HEK293 (cell line): Measurements from ENCODE around the gene NT5DC2.

Source experiments
- CTCF ChIA-PET: fragments of 350-600 bp; formaldehyde crosslinking; extraction: SDS; loops from one replicate; lab custom pipeline; 2021; ENCODE audit warnings: antibody characterized with exemption; lab: Yijun Ruan, JAX
- POLR2A ChIA-PET: fragments of 300-600 bp; formaldehyde crosslinking; extraction: SDS; loops from one replicate; lab custom pipeline; 2020; ENCODE audit warnings: antibody characterized with exemption, inconsistent platforms; lab: Yijun Ruan, JAX
- H3K27ac ChIP-seq: fragments of 200-500 bp; sonication (Bioruptor generic); 2 replicates; pipeline ENCODE4 v1.5.1; 2014; ENCODE audit warnings: low read depth, low read length, control low read depth, inconsistent platforms; ENCODE audit errors: extremely low read depth
- H3K36me3 ChIP-seq, 2 experiments: fragments of 200-500 bp in 1 of 2; sonication (Bioruptor generic) in 1 of 2; 1 replicate in 1 of 2; 2 replicates in 1 of 2; pipeline ENCODE4 v1.5.1; 2014 to 2017; ENCODE audit warnings: inconsistent platforms in 2 of 2, low read length in 2 of 2; ENCODE audit not compliant: control insufficient read depth in 2 of 2, insufficient read depth in 1 of 2
- H3K4me1 ChIP-seq: fragments of 200-500 bp; sonication (Bioruptor generic); 2 replicates; pipeline ENCODE4 v1.5.1; 2014; ENCODE audit warnings: mild to moderate bottlenecking, low read length, inconsistent platforms; ENCODE audit not compliant: control insufficient read depth, insufficient read depth
- H3K4me3 ChIP-seq: 2 replicates; pipeline ENCODE4 v1.5.1; 2011; ENCODE audit warnings: low read depth, mild to moderate bottlenecking, control low read depth, low read length, moderate library complexity
- H3K9me3 ChIP-seq: fragments of 200-500 bp; sonication (Bioruptor generic); 2 replicates; pipeline ENCODE4 v1.5.1; 2014; ENCODE audit warnings: low read depth, low read length, inconsistent platforms; ENCODE audit not compliant: control insufficient read depth, insufficient read depth
- GLIS2 ChIP-seq: fragments of 450-650 bp; formaldehyde crosslinking; IDR thresholded peaks from 2 replicates; pipeline ENCODE4 v1.5.1; 2016; ENCODE audit warnings: missing biosample characterization, missing genetic modification characterization
- SCRT2 ChIP-seq: fragments of 450-650 bp; formaldehyde crosslinking; IDR thresholded peaks from 2 replicates; pipeline ENCODE4 v1.5.1; 2016; ENCODE audit warnings: missing biosample characterization, missing genetic modification characterization
- SP7 ChIP-seq: fragments of 450-650 bp; formaldehyde crosslinking; IDR thresholded peaks from 2 replicates; pipeline ENCODE4 v1.5.1; 2016; ENCODE audit warnings: missing biosample characterization, missing genetic modification characterization
- YY2 ChIP-seq: fragments of 450-650 bp; formaldehyde crosslinking; IDR thresholded peaks from 2 replicates; pipeline ENCODE4 v1.5.1; 2016; ENCODE audit warnings: missing biosample characterization, missing genetic modification characterization
- ZNF23 ChIP-seq: fragments of 450-650 bp; formaldehyde crosslinking; IDR thresholded peaks from 2 replicates; pipeline ENCODE4 v1.5.1; 2016; ENCODE audit warnings: missing biosample characterization, missing genetic modification characterization, borderline replicate concordance
- ZNF530 ChIP-seq: fragments of 450-650 bp; formaldehyde crosslinking; IDR thresholded peaks from 2 replicates; pipeline ENCODE4 v1.5.1; 2016; ENCODE audit warnings: low read depth, missing biosample characterization, missing genetic modification characterization
- ZNF555 ChIP-seq: fragments of 450-650 bp; formaldehyde crosslinking; conservative IDR thresholded peaks from 2 replicates; pipeline ENCODE4 v1.5.1; 2017; ENCODE audit warnings: missing biosample characterization, mild to moderate bottlenecking, missing genetic modification characterization, inconsistent platforms
- ZNF626 ChIP-seq: fragments of 450-650 bp; sonication (Bioruptor Pico); formaldehyde crosslinking; IDR thresholded peaks from 2 replicates; pipeline ENCODE4 v1.5.1; 2018; ENCODE audit warnings: missing biosample characterization, missing genetic modification characterization, inconsistent platforms
- ZNF747 ChIP-seq: fragments of 450-650 bp; formaldehyde crosslinking; IDR thresholded peaks from 2 replicates; pipeline ENCODE4 v1.5.1; 2016; ENCODE audit warnings: missing biosample characterization, missing genetic modification characterization
- ZSCAN23 ChIP-seq: fragments of 450-650 bp; formaldehyde crosslinking; IDR thresholded peaks from 2 replicates; pipeline ENCODE4 v1.5.1; 2016; ENCODE audit warnings: missing biosample characterization, missing genetic modification characterization
- TF ChIP-seq, protein P1 (sequence below): fragments of 450-650 bp; IDR thresholded peaks from 2 replicates; pipeline ENCODE4 v1.5.1; 2018; ENCODE audit warnings: missing biosample characterization, mild to moderate bottlenecking, missing genetic modification characterization
- TF ChIP-seq, protein P2 (sequence below): fragments of 450-650 bp; formaldehyde crosslinking; conservative IDR thresholded peaks from 2 replicates; pipeline ENCODE4 v1.5.1; 2016; ENCODE audit warnings: low read depth, missing biosample characterization, missing genetic modification characterization
- TF ChIP-seq, protein P3 (sequence below): fragments of 450-650 bp; formaldehyde crosslinking; IDR thresholded peaks from 2 replicates; pipeline ENCODE4 v1.5.1; 2016; ENCODE audit warnings: missing biosample characterization, missing genetic modification characterization
- TF ChIP-seq, protein P4 (sequence below): fragments of 450-650 bp; formaldehyde crosslinking; IDR thresholded peaks from 2 replicates; pipeline ENCODE4 v1.5.1; 2016; ENCODE audit warnings: missing biosample characterization, missing genetic modification characterization
- TF ChIP-seq, protein P5 (sequence below): fragments of 450-650 bp; IDR thresholded peaks from 2 replicates; pipeline ENCODE4 v1.5.1; 2018; ENCODE audit warnings: missing biosample characterization, missing genetic modification characterization

The NT5DC2 gene

DNA sequence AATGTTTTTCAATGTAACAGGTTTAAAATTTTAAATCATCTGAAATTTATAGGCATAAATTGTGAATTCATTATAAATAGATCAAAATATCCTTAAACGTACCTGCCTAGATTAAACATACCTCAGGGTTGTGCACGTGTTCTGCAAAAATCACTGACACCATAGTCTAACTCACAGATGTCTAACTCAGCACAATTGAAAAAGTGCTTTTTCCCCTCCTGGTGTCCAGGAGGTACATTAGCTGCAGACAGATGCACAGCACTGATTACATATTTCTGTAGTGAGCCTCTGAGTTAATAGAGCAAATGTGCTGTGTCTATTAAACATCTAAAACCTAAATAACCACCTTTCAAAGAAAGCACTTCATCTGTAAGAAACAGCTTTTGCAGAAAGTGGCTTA, 13.5 kb upstream of the NT5DC2 start:
- Histone ChIP-seq H3K4me3 (no peak overlapping the region), H3K27ac (no peak overlapping the region), H3K9me3 (no peaks in the 10 kb centered on the region), H3K36me3 (peaks cover 10 to 62% of the 10 kb centered on the region in 2 experiments), H3K4me1 (no peaks in the 10 kb centered on the region)
- ChIA-PET CTCF (no interaction called here), POLR2A (interaction anchor here (1.5 kb wide), 1 partner anchor 11 kb away, joined by 4 read pairs; the partner anchor contains the start of gene UQCC5)
- TF ChIP-seq YY2 (tag by site-specific recombination) (no peak), GLIS2 (tag by site-specific recombination) (no peak), ZSCAN23 (tag by site-specific recombination) (no peak)

DNA sequence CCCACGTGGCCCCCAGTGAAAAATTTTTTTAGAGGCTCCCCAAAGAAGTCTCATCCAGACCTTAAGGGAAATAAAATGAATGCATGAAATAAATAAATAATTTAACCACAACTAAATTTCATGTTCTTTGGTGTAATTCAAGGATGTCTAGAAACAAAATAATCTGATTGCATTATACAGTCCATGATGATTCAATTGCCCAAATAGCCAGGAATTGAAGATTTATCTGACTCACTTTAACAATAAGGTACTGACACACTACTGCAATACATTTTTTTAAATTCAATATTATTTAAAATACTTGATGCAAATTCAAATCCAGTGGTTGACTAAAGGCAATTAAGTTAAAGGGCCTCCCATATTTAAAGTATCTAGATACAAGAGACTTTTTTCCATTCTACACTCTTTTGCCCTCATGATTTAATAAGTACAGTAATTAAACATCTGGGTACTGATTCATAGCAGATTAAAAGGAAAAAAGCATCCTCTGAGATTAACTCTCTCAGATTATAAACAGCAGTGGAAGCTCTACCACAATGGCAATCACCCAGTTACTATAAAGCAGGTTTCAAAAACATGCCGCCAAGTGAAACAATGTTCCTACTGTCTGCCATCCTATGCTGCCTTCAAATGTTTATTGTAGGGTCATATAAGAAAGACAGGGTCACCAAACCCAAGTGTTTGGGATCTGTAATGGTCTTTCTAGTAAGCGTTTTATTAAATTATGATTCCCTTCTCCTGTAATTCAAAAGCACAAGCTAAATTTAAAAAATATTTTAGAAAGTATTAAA, 12.6 kb upstream of the NT5DC2 start:
- Histone ChIP-seq H3K4me1 (no peaks in the 10 kb centered on the region), H3K4me3 (no peak overlapping the region), H3K36me3 (peaks cover 10 to 59% of the 10 kb centered on the region in 2 experiments), H3K9me3 (no peaks in the 10 kb centered on the region), H3K27ac (no peak overlapping the region)
- CTCF ChIA-PET, result no interaction called here
- POLR2A ChIA-PET, result interaction anchor here (1.5 kb wide), 1 partner anchor 10 kb away, joined by 4 read pairs; the partner anchor contains the start of gene UQCC5
- TF ChIP-seq ZNF626 (tag by site-specific recombination) (no peak), ZNF23 (tag by site-specific recombination) (no peak), SP7 (no peak), ZNF530 (tag by site-specific recombination) (no peak)
- TF ChIP-seq, protein P1, sequence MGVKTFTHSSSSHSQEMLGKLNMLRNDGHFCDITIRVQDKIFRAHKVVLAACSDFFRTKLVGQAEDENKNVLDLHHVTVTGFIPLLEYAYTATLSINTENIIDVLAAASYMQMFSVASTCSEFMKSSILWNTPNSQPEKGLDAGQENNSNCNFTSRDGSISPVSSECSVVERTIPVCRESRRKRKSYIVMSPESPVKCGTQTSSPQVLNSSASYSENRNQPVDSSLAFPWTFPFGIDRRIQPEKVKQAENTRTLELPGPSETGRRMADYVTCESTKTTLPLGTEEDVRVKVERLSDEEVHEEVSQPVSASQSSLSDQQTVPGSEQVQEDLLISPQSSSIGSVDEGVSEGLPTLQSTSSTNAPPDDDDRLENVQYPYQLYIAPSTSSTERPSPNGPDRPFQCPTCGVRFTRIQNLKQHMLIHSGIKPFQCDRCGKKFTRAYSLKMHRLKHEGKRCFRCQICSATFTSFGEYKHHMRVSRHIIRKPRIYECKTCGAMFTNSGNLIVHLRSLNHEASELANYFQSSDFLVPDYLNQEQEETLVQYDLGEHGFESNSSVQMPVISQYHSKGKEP (tag by site-specific recombination), result no peak
- TF ChIP-seq, protein P2, sequence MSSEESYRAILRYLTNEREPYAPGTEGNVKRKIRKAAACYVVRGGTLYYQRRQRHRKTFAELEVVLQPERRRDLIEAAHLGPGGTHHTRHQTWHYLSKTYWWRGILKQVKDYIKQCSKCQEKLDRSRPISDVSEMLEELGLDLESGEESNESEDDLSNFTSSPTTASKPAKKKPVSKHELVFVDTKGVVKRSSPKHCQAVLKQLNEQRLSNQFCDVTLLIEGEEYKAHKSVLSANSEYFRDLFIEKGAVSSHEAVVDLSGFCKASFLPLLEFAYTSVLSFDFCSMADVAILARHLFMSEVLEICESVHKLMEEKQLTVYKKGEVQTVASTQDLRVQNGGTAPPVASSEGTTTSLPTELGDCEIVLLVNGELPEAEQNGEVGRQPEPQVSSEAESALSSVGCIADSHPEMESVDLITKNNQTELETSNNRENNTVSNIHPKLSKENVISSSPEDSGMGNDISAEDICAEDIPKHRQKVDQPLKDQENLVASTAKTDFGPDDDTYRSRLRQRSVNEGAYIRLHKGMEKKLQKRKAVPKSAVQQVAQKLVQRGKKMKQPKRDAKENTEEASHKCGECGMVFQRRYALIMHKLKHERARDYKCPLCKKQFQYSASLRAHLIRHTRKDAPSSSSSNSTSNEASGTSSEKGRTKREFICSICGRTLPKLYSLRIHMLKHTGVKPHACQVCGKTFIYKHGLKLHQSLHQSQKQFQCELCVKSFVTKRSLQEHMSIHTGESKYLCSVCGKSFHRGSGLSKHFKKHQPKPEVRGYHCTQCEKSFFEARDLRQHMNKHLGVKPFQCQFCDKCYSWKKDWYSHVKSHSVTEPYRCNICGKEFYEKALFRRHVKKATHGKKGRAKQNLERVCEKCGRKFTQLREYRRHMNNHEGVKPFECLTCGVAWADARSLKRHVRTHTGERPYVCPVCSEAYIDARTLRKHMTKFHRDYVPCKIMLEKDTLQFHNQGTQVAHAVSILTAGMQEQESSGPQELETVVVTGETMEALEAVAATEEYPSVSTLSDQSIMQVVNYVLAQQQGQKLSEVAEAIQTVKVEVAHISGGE (tag by site-specific recombination), result no peak
- TF ChIP-seq, protein P3, sequence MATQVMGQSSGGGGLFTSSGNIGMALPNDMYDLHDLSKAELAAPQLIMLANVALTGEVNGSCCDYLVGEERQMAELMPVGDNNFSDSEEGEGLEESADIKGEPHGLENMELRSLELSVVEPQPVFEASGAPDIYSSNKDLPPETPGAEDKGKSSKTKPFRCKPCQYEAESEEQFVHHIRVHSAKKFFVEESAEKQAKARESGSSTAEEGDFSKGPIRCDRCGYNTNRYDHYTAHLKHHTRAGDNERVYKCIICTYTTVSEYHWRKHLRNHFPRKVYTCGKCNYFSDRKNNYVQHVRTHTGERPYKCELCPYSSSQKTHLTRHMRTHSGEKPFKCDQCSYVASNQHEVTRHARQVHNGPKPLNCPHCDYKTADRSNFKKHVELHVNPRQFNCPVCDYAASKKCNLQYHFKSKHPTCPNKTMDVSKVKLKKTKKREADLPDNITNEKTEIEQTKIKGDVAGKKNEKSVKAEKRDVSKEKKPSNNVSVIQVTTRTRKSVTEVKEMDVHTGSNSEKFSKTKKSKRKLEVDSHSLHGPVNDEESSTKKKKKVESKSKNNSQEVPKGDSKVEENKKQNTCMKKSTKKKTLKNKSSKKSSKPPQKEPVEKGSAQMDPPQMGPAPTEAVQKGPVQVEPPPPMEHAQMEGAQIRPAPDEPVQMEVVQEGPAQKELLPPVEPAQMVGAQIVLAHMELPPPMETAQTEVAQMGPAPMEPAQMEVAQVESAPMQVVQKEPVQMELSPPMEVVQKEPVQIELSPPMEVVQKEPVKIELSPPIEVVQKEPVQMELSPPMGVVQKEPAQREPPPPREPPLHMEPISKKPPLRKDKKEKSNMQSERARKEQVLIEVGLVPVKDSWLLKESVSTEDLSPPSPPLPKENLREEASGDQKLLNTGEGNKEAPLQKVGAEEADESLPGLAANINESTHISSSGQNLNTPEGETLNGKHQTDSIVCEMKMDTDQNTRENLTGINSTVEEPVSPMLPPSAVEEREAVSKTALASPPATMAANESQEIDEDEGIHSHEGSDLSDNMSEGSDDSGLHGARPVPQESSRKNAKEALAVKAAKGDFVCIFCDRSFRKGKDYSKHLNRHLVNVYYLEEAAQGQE, result no peak

DNA sequence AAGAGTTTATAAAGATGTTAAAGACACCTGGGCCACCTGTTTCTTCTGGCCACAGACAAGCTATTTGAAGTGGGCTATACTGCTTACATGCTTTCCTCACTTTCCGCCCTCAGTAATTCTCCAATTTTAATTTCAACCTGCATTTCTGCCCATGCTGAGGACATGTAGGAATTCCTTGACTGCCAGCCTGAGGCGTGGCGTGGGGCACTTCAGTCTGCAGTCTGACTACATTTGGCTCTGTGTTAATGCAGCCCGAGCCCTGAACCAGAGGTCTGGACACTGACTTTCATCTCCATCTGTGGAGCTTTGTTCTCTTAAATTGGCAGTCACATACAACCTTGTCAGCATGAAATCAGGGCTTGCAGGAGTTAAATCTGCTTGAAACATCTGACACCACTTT, 11.3 kb upstream of the NT5DC2 start:
- Histone ChIP-seq H3K9me3 (no peaks in the 10 kb centered on the region), H3K4me1 (no peaks in the 10 kb centered on the region), H3K36me3 (peaks cover 10 to 60% of the 10 kb centered on the region in 2 experiments), H3K27ac (no peak overlapping the region), H3K4me3 (no peak overlapping the region)
- ChIA-PET POLR2A (interaction anchor here (1.3 kb wide), 1 partner anchor 9 kb away, joined by 5 read pairs; the partner anchor contains the start of gene UQCC5), CTCF (no interaction called here)
- TF ChIP-seq SCRT2 (tag by site-specific recombination) (no peak), ZNF747 (tag by site-specific recombination) (no peak), ZNF555 (tag by site-specific recombination) (no peak)
- TF ChIP-seq, protein P4, sequence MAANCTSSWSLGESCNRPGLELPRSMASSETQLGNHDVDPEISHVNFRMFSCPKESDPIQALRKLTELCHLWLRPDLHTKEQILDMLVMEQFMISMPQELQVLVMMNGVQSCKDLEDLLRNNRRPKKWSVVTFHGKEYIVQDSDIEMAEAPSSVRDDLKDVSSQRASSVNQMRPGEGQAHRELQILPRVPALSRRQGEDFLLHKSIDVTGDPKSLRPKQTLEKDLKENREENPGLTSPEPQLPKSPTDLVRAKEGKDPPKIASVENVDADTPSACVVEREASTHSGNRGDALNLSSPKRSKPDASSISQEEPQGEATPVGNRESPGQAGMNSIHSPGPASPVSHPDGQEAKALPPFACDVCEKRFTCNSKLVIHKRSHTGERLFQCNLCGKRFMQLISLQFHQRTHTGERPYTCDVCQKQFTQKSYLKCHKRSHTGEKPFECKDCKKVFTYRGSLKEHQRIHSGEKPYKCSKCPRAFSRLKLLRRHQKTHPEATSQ (tag by site-specific recombination), result no peak
- TF ChIP-seq, protein P5, sequence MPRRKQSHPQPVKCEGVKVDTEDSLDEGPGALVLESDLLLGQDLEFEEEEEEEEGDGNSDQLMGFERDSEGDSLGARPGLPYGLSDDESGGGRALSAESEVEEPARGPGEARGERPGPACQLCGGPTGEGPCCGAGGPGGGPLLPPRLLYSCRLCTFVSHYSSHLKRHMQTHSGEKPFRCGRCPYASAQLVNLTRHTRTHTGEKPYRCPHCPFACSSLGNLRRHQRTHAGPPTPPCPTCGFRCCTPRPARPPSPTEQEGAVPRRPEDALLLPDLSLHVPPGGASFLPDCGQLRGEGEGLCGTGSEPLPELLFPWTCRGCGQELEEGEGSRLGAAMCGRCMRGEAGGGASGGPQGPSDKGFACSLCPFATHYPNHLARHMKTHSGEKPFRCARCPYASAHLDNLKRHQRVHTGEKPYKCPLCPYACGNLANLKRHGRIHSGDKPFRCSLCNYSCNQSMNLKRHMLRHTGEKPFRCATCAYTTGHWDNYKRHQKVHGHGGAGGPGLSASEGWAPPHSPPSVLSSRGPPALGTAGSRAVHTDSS, result no peak
